ENCODE results near the gene CENPB.
"Not testable (repeated sequence)": the region's sequence is repeated elsewhere in the genome, so short reads cannot be mapped to it uniquely, and the experiment has no call there.

DNA sequence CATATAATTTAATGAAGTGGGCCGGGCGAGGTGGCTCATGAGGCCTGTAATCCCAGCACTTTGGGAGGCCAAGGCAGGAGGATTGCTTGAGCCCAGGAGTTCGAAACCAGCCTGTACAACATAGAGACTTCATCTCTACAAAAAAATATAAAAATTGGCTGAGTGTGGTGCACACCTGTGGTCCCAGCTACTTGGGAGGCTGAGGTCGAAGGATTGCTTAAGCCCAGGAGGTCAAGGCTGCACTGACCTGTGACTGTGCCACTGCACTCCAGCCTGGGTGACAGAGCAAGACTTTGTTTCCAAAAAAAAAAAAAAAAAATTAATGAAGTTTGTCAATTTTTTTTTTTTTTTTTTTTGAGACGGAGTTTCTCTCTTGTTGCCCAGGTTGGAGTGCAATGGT is 43.4 kb upstream of the CENPB start:
- TF ChIP-seq RXRA (IDR thresholded peaks at IDR 0.05; ENCODE audit: borderline replicate concordance, low read depth); JUND (IDR thresholded peaks at IDR 0.05); GABPA (IDR thresholded peaks at IDR 0.05; ENCODE audit: low read depth): not testable (repeated sequence)
- TF ChIP-seq, protein P1, sequence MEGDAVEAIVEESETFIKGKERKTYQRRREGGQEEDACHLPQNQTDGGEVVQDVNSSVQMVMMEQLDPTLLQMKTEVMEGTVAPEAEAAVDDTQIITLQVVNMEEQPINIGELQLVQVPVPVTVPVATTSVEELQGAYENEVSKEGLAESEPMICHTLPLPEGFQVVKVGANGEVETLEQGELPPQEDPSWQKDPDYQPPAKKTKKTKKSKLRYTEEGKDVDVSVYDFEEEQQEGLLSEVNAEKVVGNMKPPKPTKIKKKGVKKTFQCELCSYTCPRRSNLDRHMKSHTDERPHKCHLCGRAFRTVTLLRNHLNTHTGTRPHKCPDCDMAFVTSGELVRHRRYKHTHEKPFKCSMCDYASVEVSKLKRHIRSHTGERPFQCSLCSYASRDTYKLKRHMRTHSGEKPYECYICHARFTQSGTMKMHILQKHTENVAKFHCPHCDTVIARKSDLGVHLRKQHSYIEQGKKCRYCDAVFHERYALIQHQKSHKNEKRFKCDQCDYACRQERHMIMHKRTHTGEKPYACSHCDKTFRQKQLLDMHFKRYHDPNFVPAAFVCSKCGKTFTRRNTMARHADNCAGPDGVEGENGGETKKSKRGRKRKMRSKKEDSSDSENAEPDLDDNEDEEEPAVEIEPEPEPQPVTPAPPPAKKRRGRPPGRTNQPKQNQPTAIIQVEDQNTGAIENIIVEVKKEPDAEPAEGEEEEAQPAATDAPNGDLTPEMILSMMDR (IDR thresholded peaks at IDR 0.05), result not testable (repeated sequence)
